Uterus (tissue), 4 donors: ENCODE data around the gene CACNA2D4. TPM values are rescaled to one million over a fixed set of nuclear protein-coding genes. Genes with fewer than 3 reads are reported as not detected.

Experiments used
- DNase-seq, 2 donors: peaks; one replicate each; pipeline ENCODE4 v3.0.0-alpha.2; 2019 to 2020
- H3K27ac ChIP-seq, 2 donors: fragments of 200-600 bp; sonication (generic); 1 replicate in 1 of 2; 2 replicates in 1 of 2; pipeline ENCODE4 v1.5.1; 2016 to 2018
- H3K27me3 ChIP-seq, 2 donors: fragments of 200-600 bp; sonication (generic); one replicate each; pipeline ENCODE4 v1.5.1; 2018 to 2019; ENCODE audit warnings: control low read depth in 1 of 2
- H3K36me3 ChIP-seq, 2 donors: fragments of 200-600 bp; sonication (generic); one replicate each; pipeline ENCODE4 v1.5.1; 2019; ENCODE audit warnings: control low read depth in 1 of 2
- H3K4me1 ChIP-seq, 2 donors: fragments of 200-600 bp; sonication (generic); one replicate each; pipeline ENCODE4 v1.5.1; 2018 to 2019; ENCODE audit warnings: control low read depth in 1 of 2
- H3K4me3 ChIP-seq, 2 donors: fragments of 200-600 bp; sonication (generic); 1 replicate in 1 of 2; 2 replicates in 1 of 2; pipeline ENCODE4 v1.5.1; 2018 to 2019; ENCODE audit warnings: mild to moderate bottlenecking in 1 of 2
- H3K9me3 ChIP-seq, 2 donors: fragments of 200-600 bp; sonication (generic); one replicate each; pipeline ENCODE4 v1.5.1; 2019; ENCODE audit warnings: control low read depth in 1 of 2
- POLR2A ChIP-seq, 2 donors: fragments of 450-650 bp; IDR thresholded peaks; one replicate each; pipeline ENCODE4 v1.6.1; 2016; ENCODE audit warnings: antibody characterized with exemption in 2 of 2, mild to moderate bottlenecking in 1 of 2, moderate library complexity in 1 of 2
- intact Hi-C: fragments of 100-400 bp; cut with DNase I; formaldehyde crosslinking; loops from one replicate; pipeline ENCODE4 v1.15.1; 2023; ENCODE audit warnings: low total_unique reads
- total RNA-seq, 4 donors: library from RNA; depleted of rRNA in 3 of 4; stranded (reverse); fragments of >200 nt in 3 of 4; gene quantifications; one replicate each; pipeline versions ENCODE4 v1.1.0 to v1.2.4, GENCODE V29; 2014 to 2023
- TF ChIP-seq, protein P1 (sequence below), 4 experiments: fragments of 200-600 bp in 2 of 4; fragments of 450-650 bp in 2 of 4; sonication (generic) in 2 of 4; IDR thresholded peaks; one replicate each; pipeline ENCODE4 v1.5.1; 2016 to 2019; ENCODE audit warnings: antibody characterized with exemption in 4 of 4, mild to moderate bottlenecking in 2 of 4, moderate library complexity in 1 of 4
- donor health status: DM: yes; HTN: yes; CAD: no.

The CACNA2D4 gene
- total RNA-seq, 4 donors from 2014 or later = 2.6 to 4.1 (median 4.0) TPM; not detected in 1

DNA sequence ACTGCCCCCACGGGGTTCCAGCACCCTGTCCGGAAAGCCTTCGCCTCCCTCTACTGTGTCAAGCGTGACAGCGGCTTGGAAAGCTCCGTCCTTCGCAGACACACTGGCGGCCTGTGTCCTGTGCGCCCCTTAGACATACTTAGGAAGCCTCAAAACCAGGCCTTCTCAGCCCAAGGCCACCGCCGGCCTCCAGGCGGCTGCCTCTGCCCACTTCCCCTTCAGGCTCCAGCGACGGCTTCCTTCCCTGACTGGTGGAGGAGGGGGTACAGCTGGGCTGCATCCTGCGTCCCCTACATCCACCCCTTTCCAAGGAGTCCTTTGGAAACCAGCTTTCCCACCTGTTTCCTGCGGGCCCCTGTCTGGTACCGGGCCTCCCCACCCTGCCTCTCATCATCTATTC, 2.5 kb upstream of the CACNA2D4 start:
- Histone ChIP-seq H3K4me1 (peaks cover 0 to 11% of the 10 kb centered on the region in 2 donors), H3K27me3 (no peaks in the 10 kb centered on the region), H3K9me3 (no peaks in the 10 kb centered on the region), H3K27ac (no peak overlapping the region), H3K36me3 (no peaks in the 10 kb centered on the region), H3K4me3 (no peak overlapping the region)
- TF ChIP-seq POLR2A (IDR thresholded peaks at IDR 0.05) = no peak
- TF ChIP-seq, protein P1, sequence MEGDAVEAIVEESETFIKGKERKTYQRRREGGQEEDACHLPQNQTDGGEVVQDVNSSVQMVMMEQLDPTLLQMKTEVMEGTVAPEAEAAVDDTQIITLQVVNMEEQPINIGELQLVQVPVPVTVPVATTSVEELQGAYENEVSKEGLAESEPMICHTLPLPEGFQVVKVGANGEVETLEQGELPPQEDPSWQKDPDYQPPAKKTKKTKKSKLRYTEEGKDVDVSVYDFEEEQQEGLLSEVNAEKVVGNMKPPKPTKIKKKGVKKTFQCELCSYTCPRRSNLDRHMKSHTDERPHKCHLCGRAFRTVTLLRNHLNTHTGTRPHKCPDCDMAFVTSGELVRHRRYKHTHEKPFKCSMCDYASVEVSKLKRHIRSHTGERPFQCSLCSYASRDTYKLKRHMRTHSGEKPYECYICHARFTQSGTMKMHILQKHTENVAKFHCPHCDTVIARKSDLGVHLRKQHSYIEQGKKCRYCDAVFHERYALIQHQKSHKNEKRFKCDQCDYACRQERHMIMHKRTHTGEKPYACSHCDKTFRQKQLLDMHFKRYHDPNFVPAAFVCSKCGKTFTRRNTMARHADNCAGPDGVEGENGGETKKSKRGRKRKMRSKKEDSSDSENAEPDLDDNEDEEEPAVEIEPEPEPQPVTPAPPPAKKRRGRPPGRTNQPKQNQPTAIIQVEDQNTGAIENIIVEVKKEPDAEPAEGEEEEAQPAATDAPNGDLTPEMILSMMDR (IDR thresholded peaks at IDR 0.05) = no peak
- no peak for DNase-seq
- intact Hi-C loops = no loop called here

DNA sequence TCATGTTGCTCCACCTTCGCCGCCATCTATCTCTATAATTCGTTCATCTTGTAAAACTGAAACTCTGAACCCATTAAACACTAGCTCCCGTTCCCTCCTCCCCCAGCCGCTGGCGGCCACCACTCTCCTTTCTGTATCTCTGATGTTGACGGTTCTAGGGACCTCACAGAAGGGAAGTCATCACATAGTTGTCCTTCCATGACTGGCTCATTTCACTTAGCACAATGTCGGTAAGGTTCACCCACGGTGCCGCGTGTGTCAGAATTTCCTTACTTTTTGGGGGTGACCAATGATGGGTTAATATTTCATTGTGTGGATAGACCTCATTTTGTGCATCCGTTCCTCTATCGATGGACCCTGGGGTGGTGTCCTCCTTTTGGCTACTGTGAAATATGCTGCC, 2.0 kb upstream of the CACNA2D4 start:
- Histone ChIP-seq H3K4me3 (no peak overlapping the region), H3K4me1 (peaks cover 0 to 6% of the 10 kb centered on the region in 2 donors), H3K9me3 (no peaks in the 10 kb centered on the region), H3K27me3 (no peaks in the 10 kb centered on the region), H3K27ac (no peak overlapping the region), H3K36me3 (no peaks in the 10 kb centered on the region)
- no peak for TF ChIP-seq POLR2A (IDR thresholded peaks at IDR 0.05)
- TF ChIP-seq, protein P1 (IDR thresholded peaks at IDR 0.05) = no peak
- intact Hi-C loops = no loop called here
- no peak for DNase-seq

DNA sequence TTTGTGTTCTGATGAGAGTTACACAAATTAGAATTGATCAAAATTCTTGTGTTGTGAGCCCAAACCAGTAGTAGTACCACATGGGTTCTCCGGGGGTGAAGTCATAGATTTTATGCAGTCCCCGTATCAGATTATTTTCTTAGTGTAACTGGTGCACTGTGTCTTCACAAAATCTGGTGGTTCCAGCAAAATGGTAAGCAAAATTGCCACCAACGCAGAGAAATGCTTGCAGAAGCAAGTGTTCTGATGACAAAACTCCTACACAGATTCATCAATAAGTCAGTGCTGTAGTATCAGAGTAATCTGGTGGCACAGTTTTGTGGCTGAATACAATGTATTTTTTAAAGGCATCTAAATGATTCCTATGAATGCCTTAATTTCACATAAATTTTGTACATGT, 1.3 kb upstream of the CACNA2D4 start:
- H3K27ac ChIP-seq = no peak overlapping the region
- no peaks in the 10 kb centered on the region for H3K36me3 ChIP-seq
- H3K27me3 ChIP-seq = no peaks in the 10 kb centered on the region
- H3K4me3 ChIP-seq = no peak overlapping the region
- DNase-seq = no peak
- H3K4me1 ChIP-seq = no peaks in the 10 kb centered on the region
- TF ChIP-seq, protein P1 (IDR thresholded peaks at IDR 0.05) = no peak
- no peak for TF ChIP-seq POLR2A (IDR thresholded peaks at IDR 0.05)
- intact Hi-C loops = no loop called here
- no peaks in the 10 kb centered on the region for H3K9me3 ChIP-seq

DNA sequence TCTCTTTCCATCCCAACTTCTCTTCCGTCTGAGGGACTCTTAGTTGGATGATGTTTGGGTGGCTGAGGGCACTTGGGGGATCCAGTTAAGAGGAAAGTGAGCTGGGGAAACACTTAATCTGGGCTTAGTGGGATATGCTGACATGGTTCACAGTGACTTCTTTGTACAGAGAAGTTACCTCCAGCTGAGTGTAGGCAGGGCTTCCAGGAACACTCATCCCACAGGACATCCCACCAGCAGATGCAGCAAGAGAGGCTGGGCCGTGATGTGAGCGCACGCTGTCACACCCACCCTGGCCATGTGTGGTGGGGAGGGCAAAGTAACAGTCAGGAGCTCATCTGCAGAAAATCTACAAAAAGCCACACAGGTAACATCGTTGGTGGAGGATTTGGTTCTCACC, 832 bp upstream of the CACNA2D4 start:
- H3K36me3 ChIP-seq = no peaks in the 10 kb centered on the region
- H3K9me3 ChIP-seq = no peaks in the 10 kb centered on the region
- no peak overlapping the region for H3K4me3 ChIP-seq
- no peaks in the 10 kb centered on the region for H3K27me3 ChIP-seq
- no peak for TF ChIP-seq POLR2A (IDR thresholded peaks at IDR 0.05)
- TF ChIP-seq, protein P1 (IDR thresholded peaks at IDR 0.05) = no peak
- intact Hi-C loops = no loop called here
- no peak overlapping the region for H3K27ac ChIP-seq
- H3K4me1 ChIP-seq = no peaks in the 10 kb centered on the region
- no peak for DNase-seq

DNA sequence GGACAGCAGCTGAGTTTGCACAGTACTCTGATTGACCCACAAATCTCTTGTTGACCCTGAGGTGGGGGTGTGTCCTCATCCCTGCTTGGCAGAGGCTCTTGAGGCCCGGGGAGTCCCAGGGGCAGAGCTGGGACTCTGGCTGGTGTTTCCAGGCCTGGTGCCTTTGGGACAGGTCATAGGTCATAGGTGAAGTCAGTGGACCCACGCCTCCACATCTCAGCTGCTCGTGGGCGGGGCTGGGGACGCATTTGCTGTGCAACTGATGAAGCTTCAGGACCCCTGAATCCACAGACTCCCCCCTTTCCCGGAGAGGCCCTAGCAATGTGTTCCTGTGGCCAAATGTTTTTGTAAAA, 408 bp upstream of the CACNA2D4 start:
- no peak overlapping the region for H3K4me3 ChIP-seq
- intact Hi-C loops = no loop called here
- H3K27me3 ChIP-seq = no peaks in the 10 kb centered on the region
- no peak overlapping the region for H3K27ac ChIP-seq
- H3K36me3 ChIP-seq = no peaks in the 10 kb centered on the region
- no peak for DNase-seq
- H3K4me1 ChIP-seq = no peaks in the 10 kb centered on the region
- no peak for TF ChIP-seq POLR2A (IDR thresholded peaks at IDR 0.05)
- TF ChIP-seq, protein P1 (IDR thresholded peaks at IDR 0.05) = no peak
- H3K9me3 ChIP-seq = no peaks in the 10 kb centered on the region
